Heart left ventricle (tissue), 13 donors: Measurements from ENCODE around the gene CACNA2D3.

ENCODE experiments used
- POLR2A ChIP-seq, 2 donors: fragments of 450-650 bp; IDR thresholded peaks; one replicate each; pipeline ENCODE4 v1.6.1; 2017; ENCODE audit warnings: antibody characterized with exemption in 2 of 2, mild to moderate bottlenecking in 2 of 2, moderate library complexity in 2 of 2
- TF ChIP-seq, protein P1 (sequence below), 12 donors: fragments of 200-600 bp; sonication (generic) in 4 of 12; IDR thresholded peaks; one replicate each; pipeline versions ENCODE4 v1.5.0 to v1.8.0; 2018 to 2022; ENCODE audit warnings: antibody characterized with exemption in 12 of 12, mild to moderate bottlenecking in 5 of 12
- donor health status: ischemic (EF 13 %, LVEDD 7.1; RV severe dilation, severe dysfunction).
- donor health status: DM: no; HTN: yes; CAD: no.
- donor health status: DM: no; HTN: no; CAD: no.
- donor health status: ischemic (EF 25% LVEDD 6.9; RV normal size, moderate dysfunction).
- donor health status: ischemic (EF 25% LVEDD 5.7; RV mildly dilated, moderate dysfunction).
- donor health status: ischemic (EF 35%, LVEDD 5.7; RV mildly dilated, moderate dysfunction).
- donor health status: nonischemic (EF 11% LVEDD 7.7; RV severe dilation, severe dysfunction).
- donor health status: DM: yes; HTN: yes; CAD: no.
- donor health status: PGD.
- donor health status: ischemic (EF 29% LVEDD 5.4; RV normal size, mild dysfunction).
- donor health status: nonischemic (EF 23%, LVEDD 6.1; RV moderate dilation, normal function).

DNA sequence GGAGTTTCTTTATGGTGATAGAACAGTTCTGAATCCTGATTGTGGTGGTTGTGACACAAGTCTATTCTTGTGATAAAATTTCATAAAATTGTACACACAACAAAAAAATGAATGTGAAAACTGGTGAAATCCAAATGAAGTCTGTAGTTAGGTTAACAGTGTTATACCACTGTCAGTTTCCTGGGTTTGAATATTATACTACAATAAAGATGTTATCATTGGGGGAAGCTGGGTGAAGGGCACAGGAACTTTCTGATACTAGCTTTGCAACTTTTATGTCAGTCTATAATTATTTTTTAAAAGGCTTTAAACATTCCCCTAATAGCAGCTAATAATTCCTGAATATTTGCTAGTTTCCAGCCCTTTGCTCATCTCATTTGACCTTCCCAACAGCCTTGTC is 485.7 kb downstream of the CACNA2D3 start:
- TF ChIP-seq, protein P1, sequence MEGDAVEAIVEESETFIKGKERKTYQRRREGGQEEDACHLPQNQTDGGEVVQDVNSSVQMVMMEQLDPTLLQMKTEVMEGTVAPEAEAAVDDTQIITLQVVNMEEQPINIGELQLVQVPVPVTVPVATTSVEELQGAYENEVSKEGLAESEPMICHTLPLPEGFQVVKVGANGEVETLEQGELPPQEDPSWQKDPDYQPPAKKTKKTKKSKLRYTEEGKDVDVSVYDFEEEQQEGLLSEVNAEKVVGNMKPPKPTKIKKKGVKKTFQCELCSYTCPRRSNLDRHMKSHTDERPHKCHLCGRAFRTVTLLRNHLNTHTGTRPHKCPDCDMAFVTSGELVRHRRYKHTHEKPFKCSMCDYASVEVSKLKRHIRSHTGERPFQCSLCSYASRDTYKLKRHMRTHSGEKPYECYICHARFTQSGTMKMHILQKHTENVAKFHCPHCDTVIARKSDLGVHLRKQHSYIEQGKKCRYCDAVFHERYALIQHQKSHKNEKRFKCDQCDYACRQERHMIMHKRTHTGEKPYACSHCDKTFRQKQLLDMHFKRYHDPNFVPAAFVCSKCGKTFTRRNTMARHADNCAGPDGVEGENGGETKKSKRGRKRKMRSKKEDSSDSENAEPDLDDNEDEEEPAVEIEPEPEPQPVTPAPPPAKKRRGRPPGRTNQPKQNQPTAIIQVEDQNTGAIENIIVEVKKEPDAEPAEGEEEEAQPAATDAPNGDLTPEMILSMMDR (IDR thresholded peaks at IDR 0.05): no peak
- no peak for TF ChIP-seq POLR2A (IDR thresholded peaks at IDR 0.05)
